ENCODE data around the gene DLST. TPM values are rescaled to one million over a fixed set of nuclear protein-coding genes. Genes with fewer than 3 reads are reported as not detected.

Gene DLST
- 87.0 and 100 TPM in 2 replicates for total RNA-seq

GRCh38 chr14:74881431-74882102 lies at the start of gene DLST:
DLST (plus strand) TSS chr14:74881916; CDS start chr14:74881954, 38 bp downstream.

GRCh38 chr14:74875941-74876913 lies 5.5 kb upstream of the DLST start, which contains the start of gene PROX2:
PROX2 (minus strand) TSS chr14:74876145; CDS start chr14:74863834, 12,311 bp downstream.

GRCh38 chr14:74922752-74923401 lies 41.2 kb downstream of the DLST start, which contains the start of gene RPS6KL1:
RPS6KL1 (minus strand) TSS chr14:74923260; CDS start chr14:74921541, 1,719 bp downstream.

Other genes with a start within 250 kb of the DLST start
- 44.9 and 48.0 TPM in 2 replicates for gene AREL1, start 168.8 kb upstream of the DLST start, total RNA-seq
- gene FCF1, start 168.8 kb upstream of the DLST start, total RNA-seq = 69.8 and 72.6 TPM in 2 replicates
- gene YLPM1, start 118.6 kb upstream of the DLST start, total RNA-seq = 65.0 and 70.2 TPM in 2 replicates
- not detected in 2 replicates for gene PROX2, start 5.8 kb upstream of the DLST start, total RNA-seq
- gene RPS6KL1, start 41.3 kb downstream of the DLST start, total RNA-seq = 9.8 and 12.5 TPM in 2 replicates
- gene PGF, start 73.7 kb downstream of the DLST start, total RNA-seq = 296 and 384 TPM in 2 replicates
- 154 and 181 TPM in 2 replicates for gene EIF2B2, start 121.0 kb downstream of the DLST start, total RNA-seq
- 24.0 and 24.2 TPM in 2 replicates for gene MLH3, start 169.6 kb downstream of the DLST start, total RNA-seq
- gene ACYP1, start 182.1 kb downstream of the DLST start, total RNA-seq = 16.2 and 19.5 TPM in 2 replicates
- 1.1 and 2.0 TPM in 2 replicates for gene ZC2HC1C, start 187.7 kb downstream of the DLST start, total RNA-seq
- 42.3 and 42.7 TPM in 2 replicates for gene NEK9, start 245.1 kb downstream of the DLST start, total RNA-seq